Stimulated activated CD4-positive, alpha-beta T cell treated with anti-CD3 and anti-CD28 coated beads, Interleukin-15, amount 100 ng/mL, for 1 hour (primary cell): ENCODE results near the gene GABRR2.

Experiments
- DNase-seq, 2 donors: peaks; one replicate each; pipeline ENCODE4 v3.0.0-alpha.2; 2020; ENCODE audit warnings: low read depth in 1 of 2, low spot score in 1 of 2

GABRR2 gene

GRCh38 chr6:89315249-89315885, at the start of gene GABRR2:
Gene GABRR2, minus strand, starts transcription at chr6:89315299. Its CDS starts 134 bp downstream, at chr6:89315165.
- DNase-seq = no peak

DNA sequence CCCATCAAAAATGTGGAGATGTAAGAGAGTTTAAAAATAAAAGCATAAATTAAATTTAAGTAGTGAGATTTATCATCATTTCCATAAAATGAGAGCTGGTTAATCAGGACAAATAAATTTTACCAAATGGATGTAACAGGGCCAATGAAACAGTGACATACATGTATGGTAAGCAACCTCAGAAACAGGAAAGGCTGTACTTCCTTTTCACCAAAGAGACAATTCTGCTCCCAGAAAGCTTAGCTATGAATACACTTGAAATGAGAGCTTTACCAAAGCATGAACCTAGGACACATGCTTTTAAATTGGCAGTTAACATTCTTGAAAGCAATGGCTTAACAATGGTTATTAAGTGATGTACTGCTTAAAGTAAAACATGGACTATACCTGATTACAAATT, 49.5 kb upstream of the GABRR2 start:
- DNase-seq = no peak

DNA sequence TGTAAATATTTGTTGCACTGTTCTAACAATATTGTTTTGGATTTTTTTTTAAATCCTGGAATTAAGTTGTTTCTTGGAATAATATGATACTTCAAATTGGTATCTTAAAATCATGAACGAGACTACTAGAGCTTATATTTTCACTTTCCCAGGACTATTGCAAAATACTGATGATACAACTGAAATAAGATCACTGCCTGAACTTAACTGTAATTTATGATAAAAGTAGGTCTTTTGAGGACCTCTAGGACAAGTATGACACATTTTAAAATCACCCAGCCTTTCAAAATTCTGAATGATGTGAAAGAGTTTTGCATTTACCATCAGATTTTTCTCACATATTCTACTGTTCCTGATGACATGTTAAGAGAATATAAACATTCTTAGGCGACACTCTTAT, 46.1 kb upstream of the GABRR2 start:
- DNase-seq = no peak

- DNase-seq = no peak
Measured at GRCh38 chr6:89360415-89360999, 45.4 kb upstream of the GABRR2 start.

DNA sequence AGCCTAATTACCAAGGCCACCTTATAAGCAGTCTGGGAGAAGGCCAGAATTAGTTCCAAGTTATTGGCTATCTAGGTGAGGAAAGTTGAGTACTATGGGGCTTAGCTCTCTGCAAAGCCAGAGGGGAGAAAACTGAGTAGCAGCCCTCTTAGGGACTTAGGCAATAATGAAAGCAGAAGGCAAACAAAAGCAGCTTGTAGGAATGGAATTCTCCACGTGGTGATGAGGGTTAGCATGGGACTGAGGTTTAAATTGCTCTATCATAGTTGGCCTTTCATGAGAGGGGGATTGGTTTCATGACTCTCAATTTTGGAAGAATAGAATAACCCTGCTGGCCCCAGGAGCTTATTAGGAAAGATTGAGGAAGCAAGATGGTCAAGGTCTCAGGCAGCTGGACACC, 44.5 kb upstream of the GABRR2 start:
- no peak for DNase-seq

- no peak for DNase-seq
Measured at GRCh38 chr6:89357390-89357789, 42.3 kb upstream of the GABRR2 start.

DNA sequence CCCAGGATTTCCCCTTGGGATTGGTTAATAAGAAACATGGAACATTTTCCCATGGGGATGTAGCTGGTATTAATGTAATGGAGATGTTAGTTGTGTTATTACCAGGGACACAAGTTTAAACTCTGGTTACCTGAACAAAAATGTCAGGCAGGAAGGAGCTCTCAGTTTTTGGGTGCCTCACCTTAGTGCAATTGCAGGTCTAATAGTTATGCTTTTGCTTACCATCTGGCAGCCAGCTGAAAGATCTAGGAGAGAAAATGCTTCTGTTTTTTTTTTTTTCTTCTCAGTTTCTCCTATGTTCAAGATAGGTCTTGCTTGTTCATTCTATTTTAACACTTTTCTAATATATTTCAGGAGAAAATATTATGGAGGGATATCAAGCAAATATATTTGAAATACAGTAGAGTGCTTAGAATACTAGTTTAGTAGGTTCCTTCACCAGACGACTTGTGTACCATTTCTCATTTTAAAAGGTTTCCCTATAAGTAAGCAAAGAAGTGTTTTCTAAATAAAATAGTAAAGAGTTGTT, 41.6 kb upstream of the GABRR2 start:
- no peak for DNase-seq

- no peak for DNase-seq
Measured at GRCh38 chr6:89355511-89356194, 40.6 kb upstream of the GABRR2 start.

- DNase-seq = no peak
Measured at GRCh38 chr6:89353702-89354392, 38.7 kb upstream of the GABRR2 start.

GRCh38 chr6:89353118-89353556, 38.0 kb upstream of the GABRR2 start:
- DNase-seq = peak in 1 of 2 donors; percentile 3

- peak; percentile 51 to 54 for DNase-seq
Measured at GRCh38 chr6:89352278-89353117, 37.4 kb upstream of the GABRR2 start, which contains the start of gene UBE2J1. Gene UBE2J1, minus strand, starts transcription at chr6:89352722. Its CDS starts 153 bp downstream, at chr6:89352569.

- DNase-seq = no peak
Measured at GRCh38 chr6:89351671-89352277, 36.7 kb upstream of the GABRR2 start.

DNA sequence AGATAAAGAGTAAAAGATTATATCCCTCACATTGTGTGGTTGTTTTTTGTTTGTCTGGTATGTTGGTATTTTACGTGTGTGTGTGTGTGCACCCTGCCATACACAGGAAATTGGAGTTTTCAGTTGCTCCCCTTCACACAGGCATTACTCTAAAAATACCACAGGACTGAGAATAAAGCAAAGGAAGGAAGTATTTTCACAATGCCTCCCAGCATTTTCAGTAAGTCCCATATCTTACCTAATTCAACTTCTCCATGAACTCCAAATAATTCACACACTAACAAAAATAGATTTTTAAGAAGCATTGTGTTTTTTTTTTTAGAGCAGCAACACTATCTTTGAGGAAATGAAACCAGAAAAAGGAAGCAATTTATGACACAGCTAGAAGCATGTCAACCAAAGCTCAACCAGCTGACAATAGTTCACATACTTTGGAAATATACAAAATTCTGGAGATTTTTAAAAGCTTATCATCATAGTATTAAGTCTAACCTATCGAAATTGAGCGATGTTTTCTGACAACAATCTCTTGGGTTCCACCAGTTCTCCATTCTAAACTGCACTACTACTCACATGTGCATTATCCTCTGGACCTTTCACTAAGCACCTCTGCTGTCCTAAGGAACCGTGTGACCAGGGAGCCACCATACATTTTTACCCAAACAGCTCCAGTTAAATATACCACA, 35.3 kb upstream of the GABRR2 start:
- DNase-seq = no peak

GRCh38 chr6:89348372-89348771, 33.3 kb upstream of the GABRR2 start:
- no peak for DNase-seq

DNA sequence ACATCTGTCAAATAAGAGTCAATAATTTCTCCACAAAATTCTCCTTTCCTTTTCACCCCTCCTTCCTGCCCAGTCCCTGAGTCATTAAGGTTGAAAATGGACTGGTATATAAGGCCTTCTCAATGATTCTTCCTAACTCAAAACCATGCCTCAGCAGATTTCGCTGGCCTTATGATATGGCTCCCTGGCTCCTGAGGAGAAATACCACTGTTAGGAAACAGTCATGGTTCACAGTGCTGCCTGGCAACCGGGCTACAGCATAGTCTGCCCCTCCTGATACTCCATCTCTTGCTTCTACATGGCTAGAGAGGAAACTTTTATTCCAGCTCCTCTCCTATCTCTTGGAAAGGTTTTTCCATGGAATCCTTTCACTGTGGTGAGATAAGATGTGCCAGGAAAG, 32.7 kb upstream of the GABRR2 start:
- no peak for DNase-seq

DNA sequence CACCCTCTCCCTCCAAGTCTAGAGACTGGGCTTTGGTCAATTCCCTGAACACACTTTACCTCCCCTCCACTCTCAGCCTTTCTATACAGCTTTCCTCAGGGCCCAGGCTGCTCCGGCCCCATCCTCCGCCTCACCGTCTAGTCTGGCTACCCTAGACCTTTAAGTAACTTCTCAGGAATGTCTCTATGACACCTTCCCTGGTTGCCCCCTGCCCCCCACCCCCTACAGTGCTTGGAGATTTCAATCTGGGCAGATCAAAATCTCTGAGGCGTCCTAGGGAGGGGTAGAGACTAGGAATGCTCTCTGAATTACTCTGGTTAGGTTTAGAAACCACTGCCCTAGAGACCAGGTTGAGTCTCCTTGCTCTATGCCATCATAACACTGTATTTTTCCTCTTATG, 31.3 kb upstream of the GABRR2 start:
- no peak for DNase-seq

- no peak for DNase-seq
Measured at GRCh38 chr6:89339565-89339964, 24.5 kb upstream of the GABRR2 start.

DNA sequence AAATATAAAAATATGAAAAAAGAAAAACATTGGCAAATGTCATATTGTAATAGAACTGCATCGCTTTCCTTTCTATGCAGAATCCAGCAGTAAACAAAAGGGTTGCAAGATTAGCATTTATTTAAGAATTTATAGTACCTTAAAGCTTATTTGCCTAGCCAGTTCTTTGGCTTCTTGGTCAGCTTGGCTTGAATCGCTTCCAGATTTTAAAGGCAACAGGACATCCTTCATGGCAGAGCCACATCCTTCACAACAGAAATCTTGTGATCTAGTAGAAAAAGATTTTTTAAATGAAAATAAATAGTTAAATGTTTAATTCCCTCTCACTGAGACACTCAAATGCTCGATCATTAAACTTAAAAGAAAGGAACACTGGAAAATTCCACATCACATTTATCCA, 20.1 kb upstream of the GABRR2 start:
- no peak for DNase-seq

DNA sequence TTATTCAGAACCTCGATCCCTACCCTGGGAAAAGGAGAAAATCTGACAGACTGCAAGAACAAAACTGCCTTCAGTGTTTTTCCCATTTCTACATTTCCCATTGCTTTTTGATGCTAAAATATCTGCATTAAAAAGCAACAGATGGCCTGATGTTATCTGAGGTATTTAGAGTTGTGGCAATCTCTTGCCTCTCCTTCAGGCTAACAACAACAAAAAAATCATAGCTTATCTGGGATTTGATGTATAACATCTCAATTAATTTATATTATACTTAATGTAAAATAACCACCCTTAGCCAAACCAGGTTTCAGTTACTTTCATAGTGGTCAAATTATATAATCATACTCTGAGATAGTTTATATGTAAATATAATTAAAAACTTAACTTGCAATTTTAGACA, 15.8 kb upstream of the GABRR2 start:
- DNase-seq = no peak

DNA sequence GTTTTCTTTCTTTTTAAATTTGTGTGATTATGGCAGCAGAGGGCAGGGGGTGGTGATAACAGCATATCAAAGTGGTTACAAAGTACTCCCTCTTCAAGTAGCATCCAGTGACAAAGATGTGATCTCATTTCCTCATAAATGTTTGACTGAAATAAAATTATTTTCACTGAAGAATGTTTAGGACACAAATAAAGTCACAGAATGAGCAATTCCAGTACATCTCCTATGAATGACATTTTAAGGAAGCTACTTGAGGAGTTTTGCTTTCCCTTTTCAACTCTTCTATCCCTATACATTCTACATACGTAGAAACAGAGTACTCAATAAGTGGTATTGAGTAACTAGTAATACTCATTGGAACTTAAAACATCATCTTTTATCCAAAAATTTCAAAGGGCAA, 13.9 kb upstream of the GABRR2 start:
- DNase-seq = no peak
